GM19043 (cell line): Measurements from ENCODE around the gene SPATA6.
"Not testable (repeated sequence)": the region's sequence is repeated elsewhere in the genome, so short reads cannot be mapped to it uniquely, and the experiment has no call there.

Experiments used
- ATAC-seq: cut with Tn5 transposase; IDR thresholded peaks from one replicate; pipeline ENCODE4 v1.9.1; 2021; ENCODE audit warnings: low read depth; ENCODE audit not compliant: unreplicated experiment

SPATA6 gene

GRCh38 chr1:48466594-48466993, 5.4 kb downstream of the SPATA6 start:
- no peak for ATAC-seq

GRCh38 chr1:48462716-48463302, 9.2 kb downstream of the SPATA6 start:
- ATAC-seq = no peak

GRCh38 chr1:48450505-48450904, 21.5 kb downstream of the SPATA6 start:
- ATAC-seq = no peak

- ATAC-seq = no peak
These were observed 23.1 kb downstream of the SPATA6 start for GRCh38 chr1:48448932-48449331.

- not testable (repeated sequence) for ATAC-seq
These were observed 27.8 kb downstream of the SPATA6 start for GRCh38 chr1:48444186-48444585.

GRCh38 chr1:48442864-48443619, 29.0 kb downstream of the SPATA6 start:
- no peak for ATAC-seq

GRCh38 chr1:48440786-48441185, 31.2 kb downstream of the SPATA6 start:
- not testable (repeated sequence) for ATAC-seq

GRCh38 chr1:48439380-48439779, 32.6 kb downstream of the SPATA6 start:
- ATAC-seq = no peak

- ATAC-seq = not testable (repeated sequence)
These were observed 34.6 kb downstream of the SPATA6 start for GRCh38 chr1:48437379-48437778.

GRCh38 chr1:48435312-48436002, 36.5 kb downstream of the SPATA6 start:
- ATAC-seq = not testable (repeated sequence)

GRCh38 chr1:48430832-48431231, 41.2 kb downstream of the SPATA6 start:
- no peak for ATAC-seq

- no peak for ATAC-seq
These were observed 50.0 kb downstream of the SPATA6 start for GRCh38 chr1:48422009-48422408.

GRCh38 chr1:48418742-48419141, 53.3 kb downstream of the SPATA6 start:
- ATAC-seq = no peak

- no peak for ATAC-seq
These were observed 57.0 kb downstream of the SPATA6 start for GRCh38 chr1:48415050-48415449.

GRCh38 chr1:48414264-48414663, 57.7 kb downstream of the SPATA6 start:
- ATAC-seq = no peak

GRCh38 chr1:48405940-48406339, 66.1 kb downstream of the SPATA6 start:
- no peak for ATAC-seq

GRCh38 chr1:48405400-48405799, 66.6 kb downstream of the SPATA6 start:
- ATAC-seq = no peak

- ATAC-seq = no peak
These were observed 69.4 kb downstream of the SPATA6 start for GRCh38 chr1:48402599-48402998.

GRCh38 chr1:48396208-48396607, 75.8 kb downstream of the SPATA6 start:
- no peak for ATAC-seq

GRCh38 chr1:48391926-48392325, 80.1 kb downstream of the SPATA6 start:
- ATAC-seq = no peak

- no peak for ATAC-seq
These were observed 84.6 kb downstream of the SPATA6 start for GRCh38 chr1:48387409-48387808.

GRCh38 chr1:48374785-48375184, 97.2 kb downstream of the SPATA6 start:
- ATAC-seq = no peak
